NCI-H1092 treated with DMSO at 0.1 percent for 48 hours (cell line): ENCODE measurements around the gene FUT4.
"Not testable (repeated sequence)": the region's sequence is repeated elsewhere in the genome, so short reads cannot be mapped to it uniquely, and the experiment has no call there.

ENCODE experiments used
- DNase-seq: peaks from one replicate; lab custom pipeline; 2025; lab: John Stamatoyannopoulos, UW

FUT4 gene

DNA sequence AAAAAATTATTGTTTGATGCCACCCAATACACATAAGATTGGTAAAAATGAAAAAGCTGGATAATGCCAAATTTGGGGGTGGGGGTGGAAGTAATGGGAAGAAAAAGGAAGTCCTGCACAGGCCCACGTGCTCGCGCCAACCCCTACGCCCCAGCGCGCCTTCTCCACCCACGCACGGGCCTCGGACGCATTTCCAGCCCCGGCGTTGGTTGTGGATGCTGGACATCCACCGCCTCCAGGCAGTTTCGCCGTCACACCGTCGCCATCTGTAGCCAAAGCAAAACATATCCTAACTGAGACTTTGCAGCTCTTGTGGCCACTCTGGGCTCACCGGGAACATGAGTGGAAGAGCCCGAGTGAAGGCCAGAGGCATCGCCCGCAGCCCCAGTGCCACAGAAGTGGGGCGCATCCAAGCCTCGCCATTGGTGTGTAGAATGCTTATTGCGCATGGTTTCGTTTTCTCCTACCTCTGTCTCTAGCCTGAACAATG, 23.5 kb downstream of the FUT4 start, which contains the start of gene PIWIL4:
Gene PIWIL4 (plus strand): TSS at position 188 of the 490 bp plus-strand sequence. CDS start 151 bp downstream, at position 339.
- no peak for DNase-seq

DNA sequence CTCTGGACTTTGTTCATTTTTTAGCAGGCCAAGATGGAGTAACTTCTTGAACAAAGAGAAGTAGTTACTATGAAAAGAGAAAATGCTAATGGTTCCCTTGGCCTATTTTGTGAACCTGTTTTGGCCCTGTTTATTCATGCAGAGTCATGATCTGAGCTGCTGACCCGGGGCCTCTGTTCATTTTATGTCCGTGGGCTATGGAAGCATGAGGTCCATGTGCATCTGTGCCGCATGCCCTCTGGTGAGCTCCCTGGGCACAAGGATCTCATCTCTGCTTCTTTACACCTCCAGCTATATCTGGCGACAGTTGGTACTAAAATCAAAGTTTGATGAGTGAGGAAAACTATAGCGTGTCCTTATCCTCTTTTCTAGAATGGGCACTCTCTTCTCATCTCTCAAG, 24.5 kb downstream of the FUT4 start:
- no peak for DNase-seq

GRCh38 chr11:94568717-94569116, 25.0 kb downstream of the FUT4 start:
- no peak for DNase-seq

GRCh38 chr11:94572975-94573374, 29.3 kb downstream of the FUT4 start:
- DNase-seq, result not testable (repeated sequence)

DNA sequence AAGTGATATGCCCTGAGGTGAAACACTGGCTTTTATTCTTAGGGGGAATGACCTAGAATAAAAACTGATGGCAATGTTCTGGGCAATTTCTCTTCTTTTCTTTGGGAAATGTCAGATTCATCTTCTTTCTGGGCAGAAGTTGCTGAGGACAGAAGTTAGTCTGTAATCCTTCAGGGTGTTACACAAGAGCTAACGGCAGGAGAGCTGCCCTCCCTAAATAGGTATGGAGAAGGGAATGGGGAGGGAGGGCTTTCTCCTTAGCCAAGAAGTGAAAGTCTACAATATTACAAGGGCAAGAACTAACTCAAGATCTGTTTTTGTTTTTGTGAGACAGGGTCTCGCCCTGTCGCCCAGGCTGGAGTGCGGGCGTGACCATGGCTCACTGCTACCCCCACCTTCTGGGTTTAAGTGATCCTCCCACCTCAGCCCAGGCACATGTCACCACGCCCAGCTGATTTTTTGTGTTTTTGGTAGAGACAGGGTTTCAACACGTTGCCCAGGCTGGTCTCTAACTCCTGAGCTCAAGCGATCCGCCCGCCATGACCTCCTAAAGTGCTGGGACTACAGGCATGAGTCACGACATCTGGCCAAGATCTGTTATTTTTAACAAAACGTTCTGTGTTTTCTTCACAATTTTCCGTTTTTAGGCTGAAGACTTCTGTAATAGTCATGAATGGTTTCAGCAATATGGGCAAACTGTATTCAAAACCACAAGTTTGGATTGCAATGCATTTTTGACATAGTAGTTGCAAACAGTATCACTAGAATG, 30.7 kb downstream of the FUT4 start:
- no peak for DNase-seq

- no peak for DNase-seq
Observed at GRCh38 chr11:94576306-94576705, 32.6 kb downstream of the FUT4 start.

DNA sequence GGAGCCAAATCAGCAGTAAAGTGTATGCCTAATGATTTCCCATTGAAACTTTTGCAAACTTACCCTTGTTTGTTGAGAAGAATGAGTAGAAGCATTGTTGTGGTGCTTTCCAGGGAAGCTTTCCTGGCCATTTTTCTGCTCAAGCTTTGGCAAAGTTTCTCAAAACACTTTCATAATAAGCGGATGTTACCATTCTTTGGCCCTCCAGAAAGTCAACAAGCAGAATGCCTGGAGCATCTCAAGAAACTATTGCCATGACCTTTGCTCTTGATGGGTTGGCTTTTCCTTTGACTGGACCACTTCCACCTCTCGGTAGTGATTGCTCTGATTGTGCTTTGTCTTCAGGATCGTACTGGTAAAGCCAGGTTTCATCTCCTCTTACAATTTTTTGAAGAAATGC, 34.1 kb downstream of the FUT4 start:
- no peak for DNase-seq

DNA sequence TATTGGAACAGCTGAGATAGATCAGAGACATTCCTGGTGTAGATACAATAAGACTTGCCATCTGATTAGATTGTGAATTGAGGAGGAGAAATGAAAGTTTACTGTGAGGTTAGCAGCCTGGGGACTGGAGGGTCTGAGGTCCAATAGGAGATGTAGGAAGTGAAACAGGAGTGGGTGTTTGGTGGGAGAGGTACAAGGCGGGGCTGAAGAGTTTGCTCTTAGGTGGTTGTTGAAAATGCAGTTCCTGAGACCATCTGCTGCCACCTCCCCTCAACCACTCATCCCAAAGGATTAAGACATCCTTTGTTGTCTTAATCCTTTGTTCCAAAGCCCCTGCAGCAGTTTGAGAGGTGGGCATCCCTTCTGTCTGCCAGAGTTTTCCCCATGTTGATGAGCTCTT, 38.2 kb downstream of the FUT4 start:
- no peak for DNase-seq

DNA sequence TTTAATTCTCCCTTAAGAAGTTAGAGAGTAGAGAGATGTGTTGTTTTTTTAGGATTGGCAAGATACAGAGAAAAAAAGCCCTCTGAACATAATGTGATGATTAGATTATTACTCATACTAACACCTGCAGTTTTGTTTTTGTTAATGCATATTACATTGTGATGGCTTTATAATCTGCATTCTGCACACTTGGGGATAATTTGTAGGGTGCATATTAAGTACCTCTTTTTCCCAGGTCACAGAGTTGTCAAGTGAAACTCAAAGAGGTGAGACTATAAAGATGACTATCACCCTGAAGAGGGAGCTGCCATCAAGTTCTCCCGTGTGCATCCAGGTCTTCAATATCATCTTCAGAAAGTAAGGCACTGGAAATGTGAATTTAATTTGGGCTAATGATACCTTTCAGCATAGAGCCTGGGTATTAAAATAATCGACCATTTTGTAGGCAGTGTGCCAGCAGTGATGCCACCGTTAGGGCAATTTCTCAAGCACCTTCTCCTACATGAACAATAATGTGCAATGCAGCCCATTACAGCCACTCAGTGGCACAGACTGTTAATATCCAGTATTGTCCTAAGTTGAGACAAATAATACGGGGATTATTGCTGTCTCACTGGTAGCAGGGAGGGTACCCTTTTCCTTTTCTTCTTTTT, 39.6 kb downstream of the FUT4 start:
- DNase-seq, result no peak

DNA sequence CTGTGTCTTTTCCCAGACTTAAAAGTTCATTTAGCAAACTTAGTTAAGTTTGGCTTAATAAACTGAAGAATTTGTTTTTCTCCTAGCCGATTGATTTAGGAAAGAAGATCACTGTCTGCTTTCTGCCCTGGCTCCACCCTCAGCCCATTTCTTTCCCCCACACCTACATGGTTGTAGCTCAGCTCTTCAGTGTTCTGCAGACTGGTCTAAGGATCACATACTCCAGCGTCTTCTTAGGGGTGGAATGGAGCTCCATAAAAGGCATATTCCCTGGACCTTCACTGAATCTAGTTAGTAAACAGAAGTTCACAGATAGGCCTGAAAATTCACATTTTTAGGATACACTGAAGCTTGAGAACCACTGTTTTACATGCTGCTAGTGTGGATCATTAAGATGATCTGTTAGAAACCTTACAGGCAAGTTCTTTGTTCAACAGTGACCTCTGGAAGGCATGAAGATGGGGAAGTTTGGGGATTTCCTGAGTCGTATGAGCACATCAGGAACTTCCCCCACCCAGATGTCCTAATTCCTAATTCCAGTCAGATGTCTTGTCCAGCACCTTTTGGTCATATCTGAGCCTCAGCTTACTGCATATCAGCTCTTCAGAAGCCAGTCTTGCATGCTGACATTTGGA, 40.3 kb downstream of the FUT4 start:
- no peak for DNase-seq

DNA sequence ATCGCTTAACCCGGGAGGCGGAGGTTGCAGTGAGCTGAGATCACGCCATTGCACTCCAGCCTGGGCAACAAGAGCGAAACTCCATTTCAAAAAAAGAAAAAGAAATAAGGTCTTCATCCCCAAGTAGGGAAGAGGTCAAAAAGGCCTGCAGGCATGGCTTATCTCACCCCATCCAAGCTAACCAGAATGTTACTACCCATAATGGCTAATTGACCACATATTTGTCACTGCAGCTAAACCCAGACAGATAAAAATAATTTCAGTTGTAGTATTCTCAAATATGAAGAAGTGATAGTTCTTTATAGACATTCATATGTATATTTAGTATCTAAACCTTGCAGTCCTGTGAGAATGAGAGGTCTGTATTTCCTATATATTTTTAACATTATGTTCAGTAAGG, 41.3 kb downstream of the FUT4 start:
- DNase-seq, result no peak

- no peak for DNase-seq
Observed at GRCh38 chr11:94585399-94585798, 41.7 kb downstream of the FUT4 start.

- no peak for DNase-seq
Observed at GRCh38 chr11:94586546-94586945, 42.8 kb downstream of the FUT4 start.

DNA sequence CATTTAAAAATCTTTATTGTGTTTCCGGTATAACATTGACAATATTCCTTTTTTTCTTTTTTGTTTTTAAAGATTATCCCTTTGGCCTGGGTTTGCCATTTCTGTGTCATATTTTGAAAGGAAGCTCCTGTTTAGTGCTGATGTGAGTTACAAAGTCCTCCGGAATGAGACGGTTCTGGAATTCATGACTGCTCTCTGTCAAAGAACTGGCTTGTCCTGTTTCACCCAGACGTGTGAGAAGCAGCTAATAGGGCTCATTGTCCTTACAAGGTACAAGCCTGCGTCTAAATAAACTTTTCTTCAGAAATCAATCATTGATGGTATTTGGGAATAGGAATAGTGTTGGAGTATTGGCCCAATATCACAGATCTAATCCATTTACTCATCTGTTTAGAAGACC, 43.3 kb downstream of the FUT4 start:
- no peak for DNase-seq

DNA sequence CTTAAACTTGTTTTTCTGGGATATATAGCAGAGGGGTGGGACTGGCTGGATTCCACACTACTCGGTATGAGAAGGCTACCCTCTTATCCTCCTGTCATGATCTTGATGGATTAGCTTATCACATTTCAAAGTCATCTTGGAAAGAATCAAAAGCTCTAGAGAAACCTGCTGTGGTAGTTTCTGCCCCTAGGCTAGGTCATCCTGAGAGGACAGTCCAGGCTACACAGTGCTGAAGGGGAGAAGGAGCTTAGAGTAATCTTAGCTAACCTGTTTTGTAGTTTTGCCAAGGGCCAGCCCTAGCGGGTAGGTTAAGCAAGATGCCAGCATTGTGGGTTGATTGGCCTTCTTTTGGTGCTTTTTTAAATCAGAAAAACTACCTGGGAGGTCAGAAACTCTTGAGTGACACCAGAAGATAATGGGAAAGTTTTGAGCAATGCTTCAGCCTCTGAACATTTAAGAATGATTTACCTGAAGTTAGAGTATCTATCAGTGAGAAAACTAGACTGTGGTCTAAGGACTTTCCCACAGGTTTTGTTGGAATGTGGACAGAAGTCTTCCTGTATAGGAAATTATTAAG, 44.7 kb downstream of the FUT4 start:
- no peak for DNase-seq

GRCh38 chr11:94590352-94591041, 46.8 kb downstream of the FUT4 start:
- no peak for DNase-seq

- DNase-seq, result no peak
Observed at GRCh38 chr11:94593030-94593429, 49.3 kb downstream of the FUT4 start.

GRCh38 chr11:94595076-94595475, 51.4 kb downstream of the FUT4 start:
- no peak for DNase-seq

- DNase-seq, result peak; percentile 2
Observed at GRCh38 chr11:94597896-94598295, 54.2 kb downstream of the FUT4 start.
